Osteocyte (in vitro differentiated cells): ENCODE measurements around the gene WHRN. TPM values are rescaled to one million over a fixed set of nuclear protein-coding genes. Genes with fewer than 3 reads are reported as not detected.
A peak's percentile ranks its signal among the peaks of the same experiment; 100 is the strongest.

ENCODE experiments used
- DNase-seq: peaks from one replicate; pipeline ENCODE4 v3.0.0; 2021; ENCODE audit warnings: mixed read lengths; ENCODE audit not compliant: unreplicated experiment; ENCODE audit errors: extremely low spot score
- H3K27ac Mint-ChIP-seq: one replicate; pipeline ENCODE4 v1.8.0; 2021; ENCODE audit warnings: mild to moderate bottlenecking, mixed read lengths; ENCODE audit not compliant: unreplicated experiment
- H3K27me3 Mint-ChIP-seq: one replicate; pipeline ENCODE4 v1.8.0; 2021; ENCODE audit warnings: mixed read lengths; ENCODE audit not compliant: unreplicated experiment
- H3K36me3 Mint-ChIP-seq: one replicate; pipeline ENCODE4 v1.8.0; 2021; ENCODE audit warnings: mixed read lengths; ENCODE audit not compliant: unreplicated experiment
- H3K4me1 Mint-ChIP-seq: one replicate; pipeline ENCODE4 v1.8.0; 2021; ENCODE audit warnings: mixed read lengths; ENCODE audit not compliant: unreplicated experiment
- H3K4me3 Mint-ChIP-seq: one replicate; pipeline ENCODE4 v1.8.0; 2021; ENCODE audit warnings: mild to moderate bottlenecking, moderate library complexity, mixed read lengths; ENCODE audit not compliant: unreplicated experiment
- H3K9me3 Mint-ChIP-seq: one replicate; pipeline ENCODE4 v1.8.0; 2021; ENCODE audit warnings: mixed read lengths; ENCODE audit not compliant: unreplicated experiment
- total RNA-seq: library from RNA; stranded (reverse); gene quantifications from 2 replicates; pipeline ENCODE4 v1.2.1, GENCODE V29; 2021
- TF ChIP-seq, protein P1 (sequence below): fragments of 200-600 bp; sonication (generic); IDR thresholded peaks from 2 replicates; pipeline ENCODE4 v1.5.0; 2021; ENCODE audit warnings: antibody characterized with exemption, mild to moderate bottlenecking, moderate library complexity

Gene WHRN
- total RNA-seq, 1 donor from 2014 or later, result 12.0 TPM

- Mint-ChIP-seq H3K27me3 (peaks cover 55% of the 10 kb centered on the region), H3K9me3 (no peaks in the 10 kb centered on the region), H3K36me3 (no peaks in the 10 kb centered on the region), H3K4me1 (peaks cover 23% of the 10 kb centered on the region), H3K4me3 (no peak overlapping the region), H3K27ac (no peak overlapping the region)
- no peak for DNase-seq
- TF ChIP-seq, protein P1, sequence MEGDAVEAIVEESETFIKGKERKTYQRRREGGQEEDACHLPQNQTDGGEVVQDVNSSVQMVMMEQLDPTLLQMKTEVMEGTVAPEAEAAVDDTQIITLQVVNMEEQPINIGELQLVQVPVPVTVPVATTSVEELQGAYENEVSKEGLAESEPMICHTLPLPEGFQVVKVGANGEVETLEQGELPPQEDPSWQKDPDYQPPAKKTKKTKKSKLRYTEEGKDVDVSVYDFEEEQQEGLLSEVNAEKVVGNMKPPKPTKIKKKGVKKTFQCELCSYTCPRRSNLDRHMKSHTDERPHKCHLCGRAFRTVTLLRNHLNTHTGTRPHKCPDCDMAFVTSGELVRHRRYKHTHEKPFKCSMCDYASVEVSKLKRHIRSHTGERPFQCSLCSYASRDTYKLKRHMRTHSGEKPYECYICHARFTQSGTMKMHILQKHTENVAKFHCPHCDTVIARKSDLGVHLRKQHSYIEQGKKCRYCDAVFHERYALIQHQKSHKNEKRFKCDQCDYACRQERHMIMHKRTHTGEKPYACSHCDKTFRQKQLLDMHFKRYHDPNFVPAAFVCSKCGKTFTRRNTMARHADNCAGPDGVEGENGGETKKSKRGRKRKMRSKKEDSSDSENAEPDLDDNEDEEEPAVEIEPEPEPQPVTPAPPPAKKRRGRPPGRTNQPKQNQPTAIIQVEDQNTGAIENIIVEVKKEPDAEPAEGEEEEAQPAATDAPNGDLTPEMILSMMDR, result peak; percentile 49
These were observed 2.5 kb upstream of the WHRN start for GRCh38 chr9:114507726-114508125.

DNA sequence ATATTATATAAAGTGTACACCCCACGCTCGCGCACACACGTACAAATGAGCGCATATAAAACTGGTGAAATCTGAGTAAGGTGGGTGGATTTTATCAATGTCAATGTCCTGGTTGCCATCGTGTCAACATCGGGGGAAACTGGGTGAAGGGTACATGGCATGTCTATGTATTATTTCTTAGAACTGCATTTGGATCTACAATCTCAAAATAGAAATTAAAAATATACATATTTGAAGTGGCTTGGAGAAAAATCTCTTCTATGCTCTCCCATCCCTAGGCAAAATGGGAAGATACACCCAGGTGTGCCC, 763 bp upstream of the WHRN start:
- DNase-seq, result no peak
- peaks cover 37% of the 10 kb centered on the region for H3K4me1 Mint-ChIP-seq
- peaks cover 47% of the 10 kb centered on the region for H3K27me3 Mint-ChIP-seq
- H3K9me3 Mint-ChIP-seq, result no peaks in the 10 kb centered on the region
- H3K36me3 Mint-ChIP-seq, result no peaks in the 10 kb centered on the region
- H3K27ac Mint-ChIP-seq, result peak overlapping the region; percentile 93
- H3K4me3 Mint-ChIP-seq, result peak overlapping the region; percentile 84
- TF ChIP-seq, protein P1, result no peak

DNA sequence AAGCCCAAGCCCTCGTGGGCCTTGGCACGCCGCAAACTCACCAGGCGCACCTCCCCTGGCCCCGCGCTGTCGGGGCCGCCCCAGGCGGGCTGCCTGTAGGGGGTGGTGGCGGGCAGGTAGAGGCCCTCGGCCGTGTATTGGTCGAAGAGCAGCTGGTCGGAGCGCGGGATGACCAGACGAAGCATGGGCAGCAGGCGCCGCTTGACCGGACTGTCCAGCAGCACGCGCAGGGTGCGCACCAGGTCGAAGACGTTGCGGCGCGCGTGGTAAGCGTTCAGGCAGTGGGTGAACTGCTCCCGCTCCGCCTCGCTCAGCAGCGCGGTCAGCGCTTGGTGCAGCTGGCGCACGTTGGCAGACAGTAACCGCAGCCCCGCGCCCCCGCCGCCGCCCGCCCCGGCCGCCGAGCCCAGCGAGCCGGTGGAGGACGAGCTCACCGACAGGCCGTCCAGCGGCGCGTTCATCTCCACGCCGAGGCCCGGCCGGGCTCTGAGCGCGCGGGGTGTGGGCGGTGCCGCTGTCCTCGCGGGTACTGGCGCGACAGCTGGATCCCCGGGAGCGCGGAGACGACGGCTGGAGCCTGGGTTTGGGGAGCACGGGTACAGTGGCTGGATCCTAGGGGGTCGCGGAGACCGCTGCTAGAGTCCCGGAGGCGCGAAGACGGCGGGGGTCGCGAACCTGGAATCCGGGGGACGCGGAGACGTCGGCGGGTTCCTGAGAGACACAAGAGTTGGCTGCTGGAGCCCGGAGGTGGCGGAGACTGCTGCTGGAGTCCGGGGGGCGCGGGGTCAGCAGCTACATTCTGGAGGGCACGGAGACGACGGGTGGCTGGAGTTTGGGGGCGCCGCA, 709 bp downstream of the WHRN start:
- Mint-ChIP-seq H3K4me1 (peaks cover 40% of the 10 kb centered on the region), H3K4me3 (peak overlapping the region; percentile 84), H3K36me3 (peaks cover 2% of the 10 kb centered on the region), H3K27ac (peak overlapping the region; percentile 76), H3K9me3 (no peaks in the 10 kb centered on the region), H3K27me3 (peaks cover 34% of the 10 kb centered on the region)
- peak; percentile 89 for DNase-seq
- TF ChIP-seq, protein P1, result peak; percentile 48

DNA sequence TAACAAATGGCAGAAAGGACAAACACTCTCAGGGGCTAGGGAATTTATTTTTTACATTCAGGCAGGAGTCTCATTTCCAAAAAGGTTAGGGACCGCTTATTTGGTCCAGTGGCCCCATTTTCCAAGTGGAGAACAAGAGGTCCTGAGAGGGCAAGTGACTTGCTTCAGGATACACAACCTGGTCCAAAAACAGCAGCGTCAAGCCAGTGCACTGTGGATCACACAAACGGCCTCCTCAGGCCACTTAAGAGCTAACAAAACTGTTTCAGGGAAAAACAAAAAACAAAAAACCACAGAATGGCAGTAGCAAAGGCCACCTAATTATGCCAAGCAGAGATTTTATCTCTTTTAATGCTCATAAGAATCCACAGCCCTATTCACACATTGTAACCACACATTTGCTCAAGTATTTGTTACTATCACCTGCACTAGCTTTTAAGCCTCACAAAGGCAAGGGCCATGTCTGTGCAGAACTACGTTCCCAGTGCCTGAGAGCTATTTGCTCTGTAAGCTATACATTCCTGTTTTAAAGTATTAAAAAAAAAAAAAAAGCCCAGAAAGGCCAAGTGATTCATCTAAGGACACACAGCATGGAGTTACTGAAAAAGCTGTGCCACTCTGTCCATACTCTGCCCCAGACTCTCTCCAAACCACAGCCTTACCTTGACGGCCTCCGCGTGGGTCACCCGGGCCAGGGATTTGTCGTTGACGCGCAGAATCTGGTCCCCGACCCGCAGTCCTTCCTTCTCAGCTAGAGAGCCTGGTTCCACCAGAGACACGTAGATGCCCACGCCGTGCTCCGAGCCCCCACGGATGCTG, 1.5 kb downstream of the WHRN start:
- Mint-ChIP-seq H3K27me3 (peaks cover 27% of the 10 kb centered on the region), H3K4me3 (peak overlapping the region; percentile 60), H3K4me1 (peaks cover 40% of the 10 kb centered on the region), H3K27ac (peak overlapping the region; percentile 97), H3K36me3 (peaks cover 4% of the 10 kb centered on the region), H3K9me3 (no peaks in the 10 kb centered on the region)
- DNase-seq, result no peak
- TF ChIP-seq, protein P1, result no peak

DNA sequence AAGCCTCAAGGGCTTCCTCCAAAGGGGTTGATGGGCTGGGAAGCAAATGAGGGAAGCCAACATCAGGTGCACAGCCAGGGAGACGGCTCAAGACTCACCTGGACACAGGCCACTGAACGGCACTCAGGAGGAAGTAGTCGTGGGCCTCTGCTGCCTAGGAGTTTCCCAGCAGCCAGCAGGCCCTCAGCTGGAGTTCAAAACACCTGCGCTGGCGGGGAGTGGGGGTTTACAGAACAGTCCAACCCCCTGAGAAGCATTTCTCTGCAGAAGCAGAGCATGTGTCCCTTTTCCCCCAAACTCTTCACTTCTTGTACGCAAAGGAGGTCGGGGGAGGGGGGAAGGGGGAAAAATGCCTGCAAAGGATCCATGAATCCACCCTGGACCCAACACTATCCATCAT, 2.3 kb downstream of the WHRN start:
- Mint-ChIP-seq H3K36me3 (peaks cover 4% of the 10 kb centered on the region), H3K27ac (peak overlapping the region; percentile 97), H3K4me3 (peak overlapping the region; percentile 60), H3K27me3 (peaks cover 20% of the 10 kb centered on the region), H3K9me3 (no peaks in the 10 kb centered on the region), H3K4me1 (peaks cover 40% of the 10 kb centered on the region)
- no peak for DNase-seq
- TF ChIP-seq, protein P1, result no peak
